Measurements from ENCODE around the gene NTRK3. TPM values are rescaled to one million over a fixed set of nuclear protein-coding genes. Genes with fewer than 3 reads are reported as not detected.

Gene NTRK3
- total and polyA plus RNA-seq, 2 experiments from 2014 or later: not detected

GRCh38 chr15:88274553-88275460 is 18.3 kb upstream of the NTRK3 start:
- in situ Hi-C loops (cut with MboI): loop anchor here (25.0 kb wide), 1 partner anchor 162 kb away; no protein-coding TSS in a partner anchor
- TF ChIP-seq EZH2 (IDR thresholded peaks at IDR 0.05; ENCODE audit: insufficient read depth, poor library complexity, severe bottlenecking) (no peak), EZH2phosphoT487 (IDR thresholded peaks at IDR 0.05; ENCODE audit: insufficient read depth, low read depth) (no peak)
- 17 to 18% methylated on average over 11 of the region's 11 CpGs for WGBS, 2 experiments (ENCODE audit: low coverage in 1 of 2, low lambda C conversion rate in 2 of 2, missing lambda C conversion rate in 2 of 2)
- Histone ChIP-seq H2AFZ (no peak overlapping the region), H3K9me2 (ENCODE audit: insufficient read depth) (no peaks in the 10 kb centered on the region), H3K27me3 (replicated peaks; ENCODE audit: insufficient read depth) (peaks cover 5% of the 10 kb centered on the region), H3K27ac (no peak overlapping the region), H4K20me1 (ENCODE audit: insufficient read depth) (no peaks in the 10 kb centered on the region), H3K4me3 (no peak overlapping the region), H3K4me2 (ENCODE audit: unreplicated experiment) (no peak overlapping the region), H3F3A (ENCODE audit: insufficient read depth) (no peaks in the 10 kb centered on the region), H3K9ac (no peak overlapping the region), H3K36me3 (ENCODE audit: low read depth) (no peaks in the 10 kb centered on the region), H3K4me1 (ENCODE audit: insufficient read depth) (no peaks in the 10 kb centered on the region), H3K9me3 (ENCODE audit: low read depth) (no peaks in the 10 kb centered on the region), H3K79me2 (ENCODE audit: insufficient read depth) (no peaks in the 10 kb centered on the region)
- peak; percentile 67 for DNase-seq

- H4K20me1 ChIP-seq (ENCODE audit: insufficient read depth): no peaks in the 10 kb centered on the region
- no peaks in the 10 kb centered on the region for H3K79me2 ChIP-seq (ENCODE audit: insufficient read depth)
- DNase-seq: no peak
- no peak overlapping the region for H3K27ac ChIP-seq
- H3K4me3 ChIP-seq: no peak overlapping the region
- H3K9me3 ChIP-seq (ENCODE audit: low read depth): no peaks in the 10 kb centered on the region
- H2AFZ ChIP-seq: no peak overlapping the region
- in situ Hi-C loops (cut with MboI): loop anchor here (25.0 kb wide), 1 partner anchor 165 kb away; no protein-coding TSS in a partner anchor
- no peaks in the 10 kb centered on the region for H3K4me1 ChIP-seq (ENCODE audit: insufficient read depth)
- peaks cover 5% of the 10 kb centered on the region for H3K27me3 ChIP-seq (replicated peaks; ENCODE audit: insufficient read depth)
- no peaks in the 10 kb centered on the region for H3K36me3 ChIP-seq (ENCODE audit: low read depth)
- TF ChIP-seq EZH2phosphoT487 (IDR thresholded peaks at IDR 0.05; ENCODE audit: insufficient read depth, low read depth): no peak
- no peak for TF ChIP-seq EZH2 (IDR thresholded peaks at IDR 0.05; ENCODE audit: insufficient read depth, poor library complexity, severe bottlenecking)
- no peaks in the 10 kb centered on the region for H3F3A ChIP-seq (ENCODE audit: insufficient read depth)
- no peak overlapping the region for H3K9ac ChIP-seq
- no peaks in the 10 kb centered on the region for H3K9me2 ChIP-seq (ENCODE audit: insufficient read depth)
- 30 to 43% methylated on average over 2 of the region's 2 CpGs for WGBS, 2 experiments (ENCODE audit: low coverage in 1 of 2, low lambda C conversion rate in 2 of 2, missing lambda C conversion rate in 2 of 2)
- H3K4me2 ChIP-seq (ENCODE audit: unreplicated experiment): no peak overlapping the region
Measured at GRCh38 chr15:88272421-88272820, 15.9 kb upstream of the NTRK3 start.

- Histone ChIP-seq H3K4me3 (no peak overlapping the region), H3K4me1 (ENCODE audit: insufficient read depth) (no peaks in the 10 kb centered on the region), H3K4me2 (ENCODE audit: unreplicated experiment) (no peak overlapping the region), H4K20me1 (ENCODE audit: insufficient read depth) (no peaks in the 10 kb centered on the region), H2AFZ (no peak overlapping the region), H3F3A (ENCODE audit: insufficient read depth) (no peaks in the 10 kb centered on the region), H3K27ac (no peak overlapping the region), H3K79me2 (ENCODE audit: insufficient read depth) (no peaks in the 10 kb centered on the region), H3K9ac (no peak overlapping the region), H3K27me3 (replicated peaks; ENCODE audit: insufficient read depth) (no peaks in the 10 kb centered on the region; the same call in 1 of the 2 replicates), H3K9me3 (ENCODE audit: low read depth) (no peaks in the 10 kb centered on the region), H3K36me3 (ENCODE audit: low read depth) (no peaks in the 10 kb centered on the region), H3K9me2 (ENCODE audit: insufficient read depth) (no peaks in the 10 kb centered on the region)
- 31 to 35% methylated on average over 4 of the region's 4 CpGs for WGBS, 2 experiments (ENCODE audit: low coverage in 1 of 2, low lambda C conversion rate in 2 of 2, missing lambda C conversion rate in 2 of 2)
- no peak for TF ChIP-seq EZH2phosphoT487 (IDR thresholded peaks at IDR 0.05; ENCODE audit: insufficient read depth, low read depth)
- TF ChIP-seq EZH2 (IDR thresholded peaks at IDR 0.05; ENCODE audit: insufficient read depth, poor library complexity, severe bottlenecking): no peak
- no peak for DNase-seq
- in situ Hi-C loops (cut with MboI): loop anchor here (25.0 kb wide), 1 partner anchor 168 kb away; no protein-coding TSS in a partner anchor
Measured at GRCh38 chr15:88269356-88270062, 13.0 kb upstream of the NTRK3 start.

GRCh38 chr15:88267720-88268119 is 11.2 kb upstream of the NTRK3 start:
- no peak for TF ChIP-seq EZH2phosphoT487 (IDR thresholded peaks at IDR 0.05; ENCODE audit: insufficient read depth, low read depth)
- no peak for TF ChIP-seq EZH2 (IDR thresholded peaks at IDR 0.05; ENCODE audit: insufficient read depth, poor library complexity, severe bottlenecking)
- Histone ChIP-seq H4K20me1 (ENCODE audit: insufficient read depth) (no peaks in the 10 kb centered on the region), H3K79me2 (ENCODE audit: insufficient read depth) (no peaks in the 10 kb centered on the region), H3F3A (ENCODE audit: insufficient read depth) (no peaks in the 10 kb centered on the region), H3K9ac (no peak overlapping the region), H3K9me3 (ENCODE audit: low read depth) (no peaks in the 10 kb centered on the region), H3K27ac (no peak overlapping the region), H3K27me3 (replicated peaks; ENCODE audit: insufficient read depth) (no peaks in the 10 kb centered on the region; the same call in 1 of the 2 replicates), H3K36me3 (ENCODE audit: low read depth) (no peaks in the 10 kb centered on the region), H2AFZ (no peak overlapping the region), H3K9me2 (ENCODE audit: insufficient read depth) (no peaks in the 10 kb centered on the region), H3K4me3 (no peak overlapping the region), H3K4me2 (ENCODE audit: unreplicated experiment) (no peak overlapping the region), H3K4me1 (ENCODE audit: insufficient read depth) (no peaks in the 10 kb centered on the region)
- WGBS, 2 experiments (ENCODE audit: low coverage in 1 of 2, low lambda C conversion rate in 2 of 2, missing lambda C conversion rate in 2 of 2): 52 to 53% methylated on average over 5 of the region's 5 CpGs
- in situ Hi-C loops (cut with MboI): loop anchor here (25.0 kb wide), 1 partner anchor 170 kb away; no protein-coding TSS in a partner anchor
- DNase-seq: peak; percentile 34
